ENCODE measurements around the gene ZC3H12A.

ZC3H12A gene

DNA sequence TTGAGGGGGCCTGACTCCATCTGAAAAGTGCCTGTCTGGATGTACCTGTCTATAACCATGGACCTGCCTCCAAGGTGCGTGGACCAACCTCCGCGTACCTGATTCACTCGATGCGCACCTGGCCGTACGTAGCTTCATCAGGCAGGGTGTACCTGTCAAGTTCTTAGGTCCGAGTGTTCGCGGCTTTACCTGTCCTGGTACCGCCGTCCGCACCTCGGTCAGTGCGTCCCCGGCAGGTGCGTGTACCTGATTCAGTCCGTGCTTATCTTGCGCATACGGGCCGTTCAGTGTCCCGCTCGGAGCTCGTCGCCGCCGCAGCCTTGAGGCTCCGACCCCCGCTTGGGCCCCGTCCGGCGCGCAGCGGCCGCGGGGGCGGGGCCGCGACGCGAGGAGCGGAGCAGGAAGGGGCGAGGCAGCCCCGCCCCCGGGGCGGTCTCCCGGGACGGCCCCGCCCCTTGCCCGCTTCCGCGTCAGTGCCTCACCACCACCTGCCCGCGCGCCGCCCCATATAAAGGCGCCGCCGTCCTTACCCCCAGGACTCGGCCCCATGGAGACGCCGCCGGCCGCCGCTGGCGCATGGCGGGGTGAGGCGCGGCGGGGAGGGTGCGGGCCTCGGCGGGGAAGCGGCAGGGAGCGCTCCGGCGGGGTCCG lies at the start of gene ZC3H12A:
TSS of gene ZC3H12A (plus strand) at position 535 of the 651 bp plus-strand sequence. CDS start 917 bp downstream, outside the sequence.
- DNase-seq = peak; percentile 92

GRCh38 chr1:37425221-37425620 lies 49.2 kb upstream of the ZC3H12A start:
- DNase-seq = no peak

DNA sequence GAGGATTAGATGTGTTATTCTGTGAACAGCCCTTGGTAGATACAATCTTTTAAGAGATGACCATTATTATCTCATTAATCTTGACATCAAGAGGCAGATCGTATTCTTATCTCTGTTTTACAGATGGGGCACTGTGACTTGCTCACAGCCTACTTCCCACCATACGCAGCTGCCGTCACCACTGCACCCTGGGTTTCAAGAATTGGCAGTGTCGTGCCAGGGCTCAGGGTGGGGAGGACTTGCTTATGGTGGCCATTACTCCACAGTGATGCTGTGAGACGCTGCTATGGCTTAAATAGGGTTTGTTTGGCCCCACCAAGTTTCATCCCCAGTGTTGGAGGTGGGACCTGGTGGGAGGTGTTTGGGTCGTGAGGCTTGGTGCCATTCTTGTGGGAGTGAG lies 45.4 kb upstream of the ZC3H12A start:
- no peak for DNase-seq

- no peak for DNase-seq
These were observed 44.0 kb upstream of the ZC3H12A start for GRCh38 chr1:37430103-37430985.

DNA sequence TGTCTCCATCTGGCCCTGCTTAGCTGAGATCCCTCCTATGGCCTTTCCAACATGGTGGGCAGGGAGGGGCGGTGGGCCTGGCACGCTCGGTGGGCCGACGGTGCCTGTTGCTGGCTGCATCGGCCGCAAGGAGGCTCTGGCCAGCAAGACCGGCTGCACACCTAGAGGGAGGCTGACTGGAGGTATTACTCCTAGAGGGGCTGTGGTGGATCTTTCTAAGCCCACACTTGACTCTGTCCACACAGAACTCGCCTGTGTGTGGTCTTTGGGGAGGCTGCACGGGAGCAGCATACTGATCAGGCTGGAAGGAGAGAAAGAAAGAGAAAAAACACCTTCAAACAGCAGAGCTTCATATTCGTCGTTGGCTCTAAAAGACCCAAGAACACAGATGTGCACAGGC lies 41.7 kb upstream of the ZC3H12A start:
- no peak for DNase-seq

DNA sequence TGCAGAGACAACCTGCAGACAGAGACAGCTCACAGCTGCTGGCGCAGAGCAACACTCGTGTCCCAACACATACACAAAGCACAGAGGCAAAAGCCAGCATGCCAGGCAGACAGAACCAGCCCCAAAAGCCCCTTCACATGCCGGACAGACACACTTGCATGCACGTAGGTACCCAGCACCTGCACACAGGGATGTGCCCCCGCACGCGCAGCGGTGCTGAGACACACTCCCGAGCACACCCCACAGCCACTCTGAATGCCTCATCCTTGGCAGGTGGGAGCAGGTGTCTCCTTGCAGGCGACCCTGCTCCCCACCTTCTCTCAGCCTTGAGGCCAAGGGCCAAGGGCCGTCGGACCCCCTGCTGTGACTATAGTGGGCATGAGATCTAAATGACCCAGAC lies 41.2 kb upstream of the ZC3H12A start:
- DNase-seq = no peak

DNA sequence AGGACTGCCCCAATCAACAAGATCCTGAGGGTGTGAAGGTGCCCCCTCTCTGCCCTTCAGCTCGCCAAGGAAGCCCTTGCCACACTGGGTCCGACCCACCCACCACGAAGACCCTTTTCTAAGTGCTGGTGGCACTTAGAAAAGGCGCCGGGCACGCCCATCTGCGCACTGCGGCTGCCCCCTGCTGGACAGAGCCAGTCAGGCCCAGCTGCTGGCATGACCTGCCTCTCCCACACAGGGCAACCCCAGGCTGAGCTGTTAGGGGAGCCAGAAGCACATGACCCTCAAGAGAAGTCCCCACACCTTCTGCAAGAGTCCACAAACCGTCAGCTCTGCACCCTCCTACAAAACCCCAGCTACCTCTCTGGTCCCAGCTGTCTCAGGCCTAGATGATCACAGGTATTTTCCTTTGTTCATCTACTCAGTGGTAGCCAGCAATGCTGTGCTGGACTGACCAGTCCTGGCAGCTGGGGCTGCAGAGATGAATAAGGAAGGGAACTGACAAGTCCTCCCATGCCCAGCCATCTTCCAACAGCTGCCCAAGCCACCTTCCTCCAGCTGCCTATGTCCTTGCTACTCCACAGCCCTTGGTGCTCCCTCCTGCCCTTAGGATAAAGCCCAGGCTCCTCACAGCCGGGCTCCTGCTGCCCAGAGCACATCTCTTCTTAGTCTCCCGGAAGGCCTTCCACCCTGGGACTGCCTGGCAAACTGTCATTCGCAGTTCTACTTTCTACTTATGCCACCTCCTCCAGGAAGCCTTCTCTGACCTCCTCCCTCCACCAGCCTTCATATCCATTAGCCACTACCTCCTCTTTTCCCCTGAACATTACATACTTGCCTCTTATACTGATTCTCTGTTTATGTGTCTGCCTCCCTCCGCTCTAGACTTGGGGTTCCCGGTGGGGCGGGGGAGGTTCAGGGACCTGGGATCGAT lies 39.8 kb upstream of the ZC3H12A start:
- peak; percentile 87 for DNase-seq

GRCh38 chr1:37437087-37437486 lies 37.3 kb upstream of the ZC3H12A start:
- no peak for DNase-seq

DNA sequence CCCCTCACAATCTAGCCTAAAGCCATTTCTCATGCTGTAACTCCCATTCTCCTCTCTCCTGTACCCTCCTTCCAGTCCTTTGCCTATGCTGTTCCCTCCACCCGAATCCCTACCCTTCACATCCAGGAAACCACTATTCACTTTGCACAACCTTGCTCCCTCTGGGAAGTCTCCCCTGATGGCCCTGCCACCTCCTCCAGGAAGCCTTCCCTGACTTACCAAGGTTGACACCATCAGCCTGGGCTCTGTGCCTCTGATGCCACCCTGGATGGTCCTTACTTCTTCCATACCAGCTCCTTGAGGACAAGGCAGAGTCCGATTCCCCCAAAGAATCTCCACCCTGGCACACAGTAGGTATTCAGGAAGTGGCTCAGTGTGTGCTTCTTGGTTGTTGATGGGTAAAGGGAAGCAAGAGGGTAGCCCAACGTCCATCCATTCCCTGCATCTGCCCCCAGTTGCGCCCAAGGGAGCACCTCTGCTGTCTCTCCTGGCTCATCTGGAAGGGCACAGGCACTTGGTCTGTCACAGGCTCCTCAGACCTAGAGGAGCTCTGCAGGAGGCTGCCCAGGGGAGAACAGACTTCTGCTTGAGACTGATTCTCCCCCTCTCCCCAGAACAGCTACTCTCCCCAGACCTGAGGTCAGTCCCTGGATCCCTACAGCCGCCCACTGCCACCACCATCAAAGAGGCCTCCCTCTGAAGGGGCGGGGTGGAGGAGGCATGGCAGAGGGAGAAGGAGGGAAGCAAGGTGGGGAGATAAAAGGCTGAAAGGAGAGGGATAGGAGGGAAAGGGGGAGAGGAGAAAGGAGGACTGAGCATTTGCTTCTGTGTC lies 36.1 kb upstream of the ZC3H12A start:
- DNase-seq = no peak

GRCh38 chr1:37438869-37439343 lies 35.5 kb upstream of the ZC3H12A start:
- no peak for DNase-seq

DNA sequence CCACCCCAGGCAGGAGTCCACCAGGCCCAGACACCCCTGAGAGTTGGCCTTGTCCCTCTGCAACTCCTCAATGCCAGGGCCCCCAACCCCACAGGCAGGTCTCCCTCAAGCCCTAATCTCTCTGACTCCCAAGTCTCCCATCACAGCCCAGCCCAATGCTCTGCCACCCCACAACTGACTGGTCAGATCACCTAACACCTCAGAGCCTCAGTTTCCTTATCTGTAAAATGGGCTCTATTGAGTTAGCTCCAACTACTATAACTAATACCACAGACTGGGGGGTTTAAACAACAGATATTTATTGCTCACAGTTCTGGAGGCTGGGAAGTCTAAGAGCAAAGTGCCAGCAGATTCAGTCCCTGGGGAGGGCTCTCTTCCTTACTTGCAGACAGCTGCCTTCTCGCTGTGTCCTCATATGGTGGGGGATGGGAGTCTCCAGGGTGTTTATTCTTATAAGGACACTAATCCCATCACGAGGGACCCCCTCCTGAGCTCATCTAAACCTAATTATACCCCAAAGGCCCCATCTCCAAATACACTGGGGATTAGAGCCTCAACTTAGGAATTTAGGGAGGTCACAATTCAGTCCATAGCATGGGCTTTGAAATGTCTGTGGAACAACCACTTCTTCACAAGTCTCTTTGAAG lies 34.9 kb upstream of the ZC3H12A start:
- no peak for DNase-seq

DNA sequence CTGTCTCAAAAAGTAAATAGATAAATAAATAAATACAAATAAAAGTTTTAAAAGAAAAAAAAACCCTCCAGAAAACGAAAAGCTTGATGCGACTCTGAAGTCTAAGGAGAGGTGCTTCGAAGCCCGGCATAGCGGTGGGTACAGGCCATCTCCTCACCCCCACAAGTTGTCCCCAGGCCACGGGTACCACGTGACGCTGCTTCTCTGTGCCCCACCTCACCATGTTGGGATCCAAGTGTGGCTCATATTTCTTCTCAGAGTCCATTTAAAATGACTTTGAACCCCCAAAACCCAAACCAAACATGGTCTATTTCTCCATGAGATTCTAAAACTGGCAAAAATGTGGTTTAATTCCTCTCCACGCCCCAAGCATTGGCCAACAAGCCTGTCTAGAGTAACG lies 32.9 kb upstream of the ZC3H12A start:
- no peak for DNase-seq

GRCh38 chr1:37442139-37442538 lies 32.2 kb upstream of the ZC3H12A start:
- no peak for DNase-seq

- no peak for DNase-seq
These were observed 31.7 kb upstream of the ZC3H12A start for GRCh38 chr1:37442644-37443043.

DNA sequence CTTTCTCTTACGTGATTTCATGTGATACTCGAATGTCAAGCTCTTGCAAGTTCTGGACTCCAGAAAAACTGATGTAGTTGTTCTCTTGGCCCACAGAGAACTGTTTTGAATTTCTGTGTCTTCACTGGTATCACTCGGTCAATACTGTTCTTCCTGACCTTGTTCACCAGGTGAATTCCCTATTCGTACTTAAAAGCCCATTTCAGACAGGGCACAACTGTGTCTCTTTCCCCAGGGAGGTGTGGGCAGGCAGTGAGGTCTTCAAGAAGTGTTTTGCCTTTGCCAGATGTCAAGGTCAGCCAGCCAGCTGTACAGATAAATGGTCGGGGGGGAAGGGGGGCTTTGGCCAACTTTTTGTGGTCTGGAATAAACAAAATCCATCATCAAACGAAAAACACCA lies 27.5 kb upstream of the ZC3H12A start:
- no peak for DNase-seq

DNA sequence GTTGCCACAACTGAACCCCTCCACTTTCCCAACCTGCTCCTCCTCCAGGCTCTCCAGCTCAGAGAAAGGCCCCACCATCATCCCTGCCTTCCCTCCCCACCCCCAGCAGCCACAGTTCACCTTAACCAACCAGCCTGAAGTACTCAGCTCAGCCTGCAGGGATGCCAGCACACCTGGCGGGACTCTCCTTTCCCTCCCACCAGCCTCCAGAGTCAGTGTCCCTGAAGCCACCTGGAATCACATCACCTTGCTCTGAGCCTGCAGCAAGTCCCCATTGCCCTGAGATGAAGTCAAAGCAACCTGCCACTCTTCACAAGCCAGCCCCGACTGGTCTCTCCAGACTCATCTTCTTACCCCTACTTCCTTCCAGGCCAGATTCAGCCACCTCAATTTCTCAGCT lies 26.2 kb upstream of the ZC3H12A start:
- no peak for DNase-seq

GRCh38 chr1:37448691-37449417 lies 25.5 kb upstream of the ZC3H12A start:
- no peak for DNase-seq

- DNase-seq = no peak
These were observed 24.4 kb upstream of the ZC3H12A start for GRCh38 chr1:37449936-37450335.

GRCh38 chr1:37452416-37452815 lies 22.0 kb upstream of the ZC3H12A start:
- no peak for DNase-seq

- no peak for DNase-seq
These were observed 20.7 kb upstream of the ZC3H12A start for GRCh38 chr1:37453647-37454046.

GRCh38 chr1:37455516-37455915 lies 18.9 kb upstream of the ZC3H12A start:
- no peak for DNase-seq
